Left ventricle myocardium superior (tissue), 1 donor: Measurements from ENCODE around the gene LRPPRC. TPM values are rescaled to one million over a fixed set of nuclear protein-coding genes. Genes with fewer than 3 reads are reported as not detected.

Experiments used
- ATAC-seq: fragments of 200-7000 bp; cut with Tn5 transposase; one replicate; pipeline ENCODE4 v1.9.1; 2020; ENCODE audit warnings: mild to moderate bottlenecking, moderate library complexity
- DNase-seq: peaks from one replicate; pipeline ENCODE4 v3.0.0-alpha.2; 2020
- intact Hi-C: fragments of 100-400 bp; cut with micrococcal nuclease; formaldehyde crosslinking; loops from one replicate; pipeline ENCODE4 v1.11.0; 2022
- total RNA-seq: library from RNA; stranded (reverse); fragmentation: NEBNext Ultra II Directional; extraction: Animal tissue kit (Norgen Biotek cat#: 25700); gene quantifications from one replicate; pipeline ENCODE4 v1.2.1, GENCODE V29; 2021
- donor health status: DM: no; HTN: yes; CAD: no; lungs with severe emphysema.

The LRPPRC gene
- total RNA-seq, 1 donor from 2014 or later, result 98.6 TPM

DNA sequence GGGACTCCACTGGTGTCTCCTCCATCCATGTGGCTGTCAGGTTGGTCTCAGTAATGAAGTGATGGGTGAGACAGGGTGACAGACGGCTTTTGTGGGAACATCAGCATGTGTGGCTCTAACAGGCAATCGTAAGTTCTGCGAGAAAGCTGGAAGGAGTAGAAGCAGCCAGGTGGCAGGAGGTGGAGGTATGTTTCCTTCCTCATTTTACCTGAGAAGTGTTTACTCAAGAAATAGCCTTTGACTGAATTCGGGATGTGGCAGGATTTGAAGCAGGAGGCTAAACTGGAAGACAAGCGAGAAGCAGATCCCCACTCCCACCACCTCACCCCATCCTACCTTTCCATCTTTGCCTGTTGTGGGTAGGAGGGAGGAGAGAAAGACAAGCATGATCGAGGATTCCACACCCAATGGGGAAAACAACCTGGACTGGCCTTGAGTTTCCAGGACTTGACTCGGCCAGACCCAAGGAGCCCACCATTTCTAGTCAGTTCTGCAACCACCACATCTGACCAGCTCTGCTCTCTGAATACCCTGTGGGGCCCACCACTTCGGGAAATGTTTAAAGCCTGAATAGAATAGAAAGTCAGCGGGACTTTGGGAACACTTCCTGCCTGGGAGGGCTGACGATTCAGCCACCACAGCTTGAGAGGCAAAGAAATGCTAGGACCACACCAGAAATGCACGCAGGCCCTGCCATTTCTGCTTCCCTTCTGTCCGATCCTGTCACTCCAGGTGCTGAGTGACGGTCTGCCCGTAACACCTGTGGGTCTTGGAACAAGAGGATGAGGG is 155.8 kb downstream of the LRPPRC start:
- DNase-seq, result no peak
- intact Hi-C loops, result no loop called here
- ATAC-seq, result no peak

DNA sequence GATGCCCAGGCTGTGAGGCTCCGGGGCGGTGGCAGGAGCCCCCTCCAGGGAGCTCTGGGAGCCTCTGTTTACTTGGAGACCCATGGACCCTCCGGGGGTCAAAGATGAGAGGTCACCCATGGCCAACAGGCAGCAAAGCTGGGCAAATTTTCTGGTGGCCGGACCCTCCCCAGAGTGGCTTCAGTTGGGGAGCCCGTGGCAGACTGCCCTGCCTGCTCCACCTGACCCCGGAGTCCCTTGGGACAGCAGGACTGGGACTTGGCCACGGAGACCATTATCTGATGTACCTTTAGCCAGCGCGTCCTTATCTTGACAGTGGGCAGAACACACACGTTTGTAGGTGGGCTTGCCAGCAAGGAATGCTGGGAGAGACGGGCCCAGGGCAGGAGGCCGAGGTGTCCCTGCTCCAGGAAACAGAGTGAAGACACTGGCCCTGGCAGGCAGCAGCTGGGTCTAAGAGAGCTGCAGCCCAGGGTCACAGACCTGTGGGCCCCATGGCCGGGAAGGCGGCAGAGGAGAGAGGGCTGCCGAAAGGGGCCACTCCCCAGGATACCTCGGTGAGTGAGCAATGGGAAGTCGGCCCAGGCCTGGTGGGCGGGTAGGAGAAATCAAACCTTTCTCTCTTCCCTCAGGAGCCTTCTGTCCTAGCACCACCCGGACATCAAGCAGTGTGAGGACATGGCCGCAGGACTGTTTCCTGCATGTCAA is 157.1 kb downstream of the LRPPRC start, which contains the start of the genes ABCG5 and ABCG8:
Gene ABCG5, minus strand, starts transcription at position 280 of the 708 bp plus-strand sequence. Its CDS starts 160 bp downstream, at position 120.
Gene ABCG8, plus strand, starts transcription at position 412 of the 708 bp plus-strand sequence. Its CDS starts 83 bp downstream, at position 495.
- ATAC-seq, result no peak
- no peak for DNase-seq
- intact Hi-C loops, result no loop called here

DNA sequence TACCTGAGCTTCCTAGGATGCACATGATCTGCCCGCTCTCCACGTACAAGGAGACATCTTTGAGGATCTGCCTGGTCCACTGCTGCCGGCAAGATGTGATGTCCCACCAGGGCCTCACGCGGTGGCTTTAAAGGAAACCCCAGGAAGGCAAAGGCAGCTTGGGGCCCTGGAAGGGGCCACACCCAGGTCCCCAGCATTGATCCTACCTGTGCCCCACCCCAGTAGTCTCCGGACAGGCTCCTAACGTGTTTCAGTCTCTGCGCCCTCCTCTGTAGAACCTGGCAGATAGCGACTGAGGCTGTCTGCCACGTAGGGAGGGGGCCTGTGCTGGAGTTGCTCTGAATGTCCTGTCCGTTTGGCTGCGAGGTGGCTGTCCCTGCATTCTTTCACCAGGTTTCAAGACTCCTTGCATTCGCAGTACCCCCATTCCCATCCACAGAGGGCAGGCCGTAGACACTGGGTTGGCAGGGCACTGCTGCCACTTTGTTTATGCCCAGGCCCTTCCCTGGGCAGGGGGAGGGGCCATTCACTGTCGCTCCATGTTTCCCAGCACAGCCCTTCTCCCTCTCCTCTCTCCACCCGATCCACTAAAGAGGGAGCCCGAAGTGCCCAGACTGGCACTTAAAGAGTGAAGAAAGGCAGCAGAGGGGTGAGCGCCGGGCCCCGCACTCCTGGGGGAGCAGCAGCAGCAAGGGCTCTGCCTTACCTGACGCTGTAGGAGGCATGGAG is 157.8 kb downstream of the LRPPRC start:
- ATAC-seq (no peak), DNase-seq (no peak)
- intact Hi-C loops, result no loop called here

GRCh38 chr2:43837033-43837432 is 158.8 kb downstream of the LRPPRC start:
- DNase-seq (no peak), ATAC-seq (no peak)
- intact Hi-C loops, result no loop called here

Other genes with a start within 250 kb of the LRPPRC start
- 8.1 TPM for gene DYNC2LI1, start 221.9 kb downstream of the LRPPRC start, total RNA-seq
- not detected for gene ABCG5, start 157.2 kb downstream of the LRPPRC start, total RNA-seq
- not detected for gene ABCG8, start 157.0 kb downstream of the LRPPRC start, total RNA-seq
- gene PPM1B, start 172.9 kb upstream of the LRPPRC start, total RNA-seq, result 56.7 TPM